Transverse colon (tissue), 3 donors: ENCODE results near the gene HS1BP3.

Experiments used
- EP300 ChIP-seq: sonication (generic); formaldehyde crosslinking; IDR thresholded peaks from one replicate; pipeline ENCODE4 v1.6.1; 2017; ENCODE audit warnings: antibody characterized with exemption, low read depth
- POLR2A ChIP-seq: fragments of 450-650 bp; IDR thresholded peaks from one replicate; pipeline ENCODE4 v1.6.1; 2016; ENCODE audit warnings: antibody characterized with exemption, mild to moderate bottlenecking, moderate library complexity
- TF ChIP-seq, protein P1 (sequence below), 5 experiments: fragments of 200-600 bp in 3 of 5; fragments of 450-650 bp in 2 of 5; sonication (generic) in 3 of 5; IDR thresholded peaks; 1 replicate in 2 of 5; 2 replicates in 3 of 5; pipeline ENCODE4 v1.5.1; 2016 to 2017; ENCODE audit warnings: antibody characterized with exemption in 5 of 5, inconsistent platforms in 3 of 5, mild to moderate bottlenecking in 2 of 5, moderate library complexity in 1 of 5

DNA sequence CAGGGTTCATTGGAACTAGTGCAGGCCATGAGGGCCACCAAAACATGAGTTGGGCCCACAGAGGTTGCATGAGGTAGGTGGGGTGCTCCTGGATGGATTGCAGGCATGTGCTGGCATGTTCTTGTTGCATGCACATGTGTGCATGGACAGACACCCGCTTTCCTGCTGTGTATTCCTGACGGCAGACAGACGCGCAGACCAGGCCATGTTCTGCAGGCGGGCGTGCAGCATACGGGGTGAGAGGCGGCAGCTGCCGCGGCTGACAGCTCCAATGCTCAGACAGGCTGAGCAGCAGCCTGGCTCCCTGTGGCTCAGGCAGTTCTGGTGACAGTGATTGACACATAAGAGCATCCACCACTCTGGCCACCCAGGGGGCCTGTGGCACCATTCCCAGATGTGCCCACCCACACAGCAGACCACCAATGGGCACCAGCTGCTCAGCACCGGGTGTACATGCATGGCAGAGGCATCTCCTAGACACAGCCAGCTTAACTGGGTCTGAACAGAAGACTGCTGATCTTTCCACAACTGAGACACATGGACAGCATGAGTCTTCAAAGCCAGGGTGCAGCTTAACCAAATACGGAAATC lies 21.2 kb downstream of the HS1BP3 start:
- TF ChIP-seq POLR2A: no peak
- TF ChIP-seq EP300: no peak
- TF ChIP-seq, protein P1, sequence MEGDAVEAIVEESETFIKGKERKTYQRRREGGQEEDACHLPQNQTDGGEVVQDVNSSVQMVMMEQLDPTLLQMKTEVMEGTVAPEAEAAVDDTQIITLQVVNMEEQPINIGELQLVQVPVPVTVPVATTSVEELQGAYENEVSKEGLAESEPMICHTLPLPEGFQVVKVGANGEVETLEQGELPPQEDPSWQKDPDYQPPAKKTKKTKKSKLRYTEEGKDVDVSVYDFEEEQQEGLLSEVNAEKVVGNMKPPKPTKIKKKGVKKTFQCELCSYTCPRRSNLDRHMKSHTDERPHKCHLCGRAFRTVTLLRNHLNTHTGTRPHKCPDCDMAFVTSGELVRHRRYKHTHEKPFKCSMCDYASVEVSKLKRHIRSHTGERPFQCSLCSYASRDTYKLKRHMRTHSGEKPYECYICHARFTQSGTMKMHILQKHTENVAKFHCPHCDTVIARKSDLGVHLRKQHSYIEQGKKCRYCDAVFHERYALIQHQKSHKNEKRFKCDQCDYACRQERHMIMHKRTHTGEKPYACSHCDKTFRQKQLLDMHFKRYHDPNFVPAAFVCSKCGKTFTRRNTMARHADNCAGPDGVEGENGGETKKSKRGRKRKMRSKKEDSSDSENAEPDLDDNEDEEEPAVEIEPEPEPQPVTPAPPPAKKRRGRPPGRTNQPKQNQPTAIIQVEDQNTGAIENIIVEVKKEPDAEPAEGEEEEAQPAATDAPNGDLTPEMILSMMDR (IDR thresholded peaks at IDR 0.05): no peak
